ENCODE results near the gene TMEM167B.

- no peak for TF ChIP-seq POLR2AphosphoS5 (IDR thresholded peaks at IDR 0.05; ENCODE audit: low read depth, low read length)
- no peak for TF ChIP-seq TAF1 (IDR thresholded peaks at IDR 0.05; ENCODE audit: low read depth, low read length)
Measured at GRCh38 chr1:109047339-109047738, 43.2 kb upstream of the TMEM167B start.
